Measurements from ENCODE around the gene MTG2.

The MTG2 gene

GRCh38 chr20:62222972-62223371 is 40.1 kb downstream of the MTG2 start:
- no peak for DNase-seq

GRCh38 chr20:62223571-62223970 is 40.7 kb downstream of the MTG2 start:
- DNase-seq = no peak

GRCh38 chr20:62224113-62224855 is 41.5 kb downstream of the MTG2 start:
- DNase-seq = no peak

DNA sequence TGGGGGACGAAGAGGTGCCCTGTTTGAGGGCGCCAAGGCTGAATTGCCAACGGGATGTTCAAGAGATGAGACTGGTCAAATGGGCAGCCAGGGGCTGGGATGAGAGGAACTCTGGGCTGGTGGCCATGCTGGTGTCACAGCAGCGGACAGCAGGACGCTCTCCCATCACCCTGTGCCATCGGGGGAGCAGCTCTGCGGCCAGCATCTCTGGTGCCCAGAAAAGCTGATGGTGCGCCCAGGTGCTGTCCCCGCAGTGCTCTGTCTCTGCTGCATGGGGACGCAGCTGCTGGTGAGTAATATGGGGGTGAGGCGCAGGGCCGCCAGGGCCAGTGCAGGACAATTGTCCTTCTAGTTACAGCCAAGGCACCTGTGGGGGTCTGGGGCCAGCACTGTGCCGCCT is 42.2 kb downstream of the MTG2 start:
- no peak for DNase-seq

DNA sequence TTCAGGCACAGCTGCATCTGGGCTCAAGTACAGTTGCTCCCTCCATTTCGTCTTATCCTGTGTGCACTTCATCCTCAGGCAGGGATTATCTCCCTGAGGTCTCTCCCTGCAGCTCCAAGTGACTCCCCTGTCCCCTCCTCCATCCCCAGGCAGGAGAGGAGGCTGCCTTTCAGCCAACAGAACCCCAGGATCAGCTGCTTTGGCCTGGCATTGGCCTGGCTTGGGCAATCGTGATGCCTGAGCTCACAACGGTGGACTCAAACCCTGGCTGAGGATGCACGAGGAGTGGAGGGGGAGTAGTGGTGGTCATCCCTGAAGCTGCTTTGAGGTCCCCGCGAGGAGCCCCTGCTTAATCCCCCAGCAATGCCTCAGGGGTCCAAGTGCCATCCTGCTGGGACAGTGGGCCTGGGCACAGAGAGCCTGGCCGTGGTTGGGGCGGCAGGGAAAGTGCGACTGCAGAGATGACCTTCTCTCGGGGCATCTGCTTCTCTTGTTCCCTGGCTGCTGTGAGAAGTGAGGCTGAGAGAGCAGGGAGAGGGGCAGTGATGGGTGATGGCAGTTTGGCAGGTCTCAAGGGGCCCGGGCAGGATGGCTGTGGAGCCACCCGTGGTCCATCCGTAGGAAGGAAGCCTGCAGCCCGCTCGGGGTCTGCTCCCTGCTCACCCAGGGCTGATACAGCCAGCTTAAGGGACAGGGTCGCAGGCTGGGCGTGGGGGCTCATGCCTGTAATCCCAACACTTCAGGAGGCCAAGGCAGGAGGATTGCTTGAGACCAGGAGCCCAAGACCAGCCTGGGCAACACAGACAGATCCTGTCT is 43.2 kb downstream of the MTG2 start:
- DNase-seq = no peak

DNA sequence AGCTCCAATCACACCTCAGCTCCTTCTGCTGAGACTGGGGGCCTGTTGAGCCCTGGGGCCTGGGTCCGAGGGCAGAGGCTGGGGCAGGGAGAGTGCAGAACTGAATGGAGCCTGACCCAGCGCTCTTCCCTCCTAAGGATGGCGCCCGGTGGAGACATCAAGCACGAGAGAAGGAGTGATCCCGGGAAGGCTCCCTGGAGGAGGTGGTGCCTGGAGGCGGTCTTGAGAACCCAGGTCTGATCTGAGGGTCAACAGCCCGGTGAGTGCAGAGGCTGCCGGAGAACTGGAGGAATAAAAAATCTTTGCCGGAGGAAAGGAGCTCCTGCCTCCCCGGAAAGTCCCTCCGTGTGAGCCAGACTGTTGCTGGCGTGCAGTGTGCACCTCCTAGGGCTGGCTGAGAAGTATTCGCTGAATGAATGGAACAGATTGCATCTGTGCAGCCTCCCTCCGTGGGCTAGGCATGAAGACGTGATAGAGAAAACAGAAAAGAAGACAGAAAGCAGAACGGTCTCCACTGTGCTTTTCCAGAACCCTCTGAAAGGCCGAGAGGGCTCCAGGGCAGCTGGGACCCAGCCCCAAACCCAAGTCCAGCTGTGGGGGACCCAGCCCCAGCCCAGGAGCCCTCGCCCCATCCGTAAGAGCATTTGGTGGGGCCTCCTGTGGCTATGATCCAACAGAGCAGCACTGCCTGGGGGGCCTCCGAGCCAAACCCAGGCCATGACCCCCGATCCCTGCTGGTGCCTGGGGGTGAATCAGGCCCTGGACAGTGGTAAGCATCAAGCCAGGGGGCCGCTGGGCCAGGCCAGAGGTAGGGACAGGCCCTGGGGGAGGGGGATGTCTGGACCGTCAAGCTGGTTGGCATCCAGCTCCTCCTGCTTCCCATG is 44.1 kb downstream of the MTG2 start:
- no peak for DNase-seq

DNA sequence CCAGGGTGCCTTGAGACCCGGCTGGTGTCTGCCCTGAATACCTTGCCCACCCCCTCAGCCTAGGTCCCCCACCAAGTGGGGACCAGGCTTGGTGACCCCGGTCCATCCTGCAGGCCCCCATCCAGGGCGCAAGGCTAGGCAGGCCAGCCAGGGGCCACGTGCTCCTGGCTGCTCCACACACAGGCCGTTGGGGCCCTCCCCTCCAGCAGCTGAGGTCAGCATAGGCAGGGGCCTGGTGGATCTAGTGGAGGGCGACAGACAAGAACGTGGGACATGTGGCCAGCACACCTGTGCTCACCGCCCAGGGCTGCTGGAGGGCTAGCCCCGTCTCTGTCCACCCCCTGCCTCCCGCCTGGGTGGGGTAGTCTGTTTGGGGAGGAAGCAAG is 44.8 kb downstream of the MTG2 start:
- no peak for DNase-seq

- DNase-seq = no peak
Measured at GRCh38 chr20:62227977-62228958, 45.4 kb downstream of the MTG2 start.

- DNase-seq = no peak
Measured at GRCh38 chr20:62228982-62229545, 46.2 kb downstream of the MTG2 start.

DNA sequence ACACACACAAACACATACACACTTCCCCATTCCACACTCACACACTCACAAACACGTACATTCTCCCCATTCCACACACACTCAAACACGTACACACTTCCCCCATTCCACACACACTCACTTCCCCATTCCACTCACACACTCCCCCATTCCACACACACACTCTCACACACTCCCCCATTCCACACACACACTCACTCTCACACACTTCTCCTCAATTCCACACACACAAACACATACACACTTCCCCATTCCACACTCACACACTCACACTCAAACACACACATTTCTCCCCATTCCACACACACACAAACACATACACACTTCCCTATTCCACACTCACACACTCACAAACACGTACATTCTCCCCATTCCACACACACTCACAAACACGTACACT is 46.8 kb downstream of the MTG2 start:
- no peak for DNase-seq

DNA sequence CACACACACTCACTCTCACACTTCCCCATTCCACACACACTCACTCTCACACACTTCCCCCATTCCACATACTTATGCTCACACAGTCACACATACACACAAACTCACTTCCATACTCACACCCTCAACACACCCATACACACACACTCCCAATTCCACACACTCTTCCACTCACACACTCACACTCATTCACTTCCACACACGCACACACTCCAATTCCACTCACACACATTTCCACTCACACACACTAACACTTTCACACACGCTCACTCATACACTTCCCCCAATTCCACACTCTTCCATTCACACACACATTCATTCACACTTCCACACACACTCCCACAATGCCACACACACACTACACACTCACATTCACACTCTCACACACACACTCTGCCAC is 47.4 kb downstream of the MTG2 start:
- no peak for DNase-seq

GRCh38 chr20:62230696-62231095 is 47.9 kb downstream of the MTG2 start:
- no peak for DNase-seq

- DNase-seq = no peak
Measured at GRCh38 chr20:62231292-62231691, 48.5 kb downstream of the MTG2 start.

DNA sequence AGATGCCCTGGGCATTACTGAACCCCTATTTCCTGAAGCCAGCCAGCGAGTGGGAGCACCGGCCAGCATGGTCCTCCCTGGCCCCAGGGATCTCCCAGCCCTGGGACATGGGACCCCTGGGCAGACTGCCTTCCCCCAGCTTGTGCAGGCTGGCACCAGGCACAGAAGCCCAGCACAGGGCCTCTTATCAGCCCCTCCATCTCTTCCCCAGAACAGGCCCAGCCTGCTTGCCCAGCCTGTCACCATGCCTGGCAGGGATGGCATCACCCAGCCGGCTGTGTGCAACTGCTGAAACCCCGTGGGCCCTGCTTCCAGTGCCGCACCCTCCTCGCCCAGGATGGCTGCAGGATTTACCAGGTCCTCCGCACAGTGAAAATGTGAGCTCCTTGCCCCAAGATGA is 49.4 kb downstream of the MTG2 start:
- no peak for DNase-seq

- no peak for DNase-seq
Measured at GRCh38 chr20:62232770-62233645, 50.2 kb downstream of the MTG2 start.

DNA sequence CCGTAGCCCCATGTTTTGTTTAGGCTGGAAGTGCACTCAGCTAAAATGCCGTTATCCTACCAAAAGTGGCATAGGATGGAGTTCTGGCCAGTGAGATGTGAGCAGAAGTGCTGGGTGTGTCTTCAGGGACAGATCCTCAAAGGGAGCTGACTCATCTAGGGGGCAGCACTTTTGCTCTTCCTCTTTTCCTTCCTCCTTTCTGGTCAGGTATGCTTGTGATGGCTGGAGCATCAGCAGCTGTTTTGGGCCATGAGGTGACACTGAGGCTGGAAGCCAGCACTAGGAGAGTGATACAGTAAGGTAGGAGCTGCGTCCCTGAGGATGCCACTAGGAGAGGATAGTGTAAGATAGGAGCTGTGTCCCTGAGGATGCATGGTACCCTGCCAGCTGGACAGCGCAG is 50.9 kb downstream of the MTG2 start:
- DNase-seq = no peak

DNA sequence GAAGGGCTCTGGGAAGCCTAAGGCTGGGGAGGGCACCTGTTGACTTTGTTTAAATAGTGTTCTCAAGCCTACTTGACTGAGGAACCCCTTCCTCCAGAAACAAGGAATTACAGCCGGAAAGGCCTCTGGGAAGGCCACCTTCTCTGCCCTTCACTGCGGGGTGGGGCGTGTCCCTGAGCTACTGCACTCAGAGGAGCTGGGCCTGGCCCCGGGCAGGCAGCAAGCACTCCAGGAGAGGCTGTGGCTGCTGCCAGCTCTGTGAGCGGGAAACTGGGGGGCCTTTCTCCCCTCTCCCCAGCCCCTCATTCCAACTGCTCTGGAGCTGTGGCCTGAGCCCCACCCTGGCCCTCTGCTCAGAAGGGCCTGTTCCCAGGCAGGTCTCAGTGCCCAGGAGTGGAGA is 51.5 kb downstream of the MTG2 start:
- no peak for DNase-seq

GRCh38 chr20:62235001-62235776 is 52.4 kb downstream of the MTG2 start:
- no peak for DNase-seq

DNA sequence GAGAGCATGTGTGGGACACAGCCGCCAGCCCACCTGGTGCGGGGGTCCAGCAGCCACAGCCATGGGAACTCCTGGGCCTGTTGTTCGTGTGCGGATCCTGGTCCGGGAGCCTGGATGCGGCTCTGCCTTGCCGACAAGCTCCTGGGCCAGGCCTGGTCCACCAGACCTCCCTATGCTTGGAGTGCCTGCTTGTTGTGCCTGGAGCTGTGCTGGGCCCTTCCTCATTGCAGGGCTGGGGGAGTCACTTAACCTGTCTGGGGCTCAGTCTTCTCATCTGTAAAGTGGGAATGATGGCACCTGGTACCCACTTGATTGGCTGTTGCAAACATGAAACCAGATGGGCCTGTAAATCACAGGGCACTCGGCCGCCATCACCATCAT is 52.9 kb downstream of the MTG2 start:
- DNase-seq = no peak

GRCh38 chr20:62236200-62236599 is 53.4 kb downstream of the MTG2 start:
- no peak for DNase-seq
